Measurements from ENCODE around the gene ADAMTS19.

Gene ADAMTS19

DNA sequence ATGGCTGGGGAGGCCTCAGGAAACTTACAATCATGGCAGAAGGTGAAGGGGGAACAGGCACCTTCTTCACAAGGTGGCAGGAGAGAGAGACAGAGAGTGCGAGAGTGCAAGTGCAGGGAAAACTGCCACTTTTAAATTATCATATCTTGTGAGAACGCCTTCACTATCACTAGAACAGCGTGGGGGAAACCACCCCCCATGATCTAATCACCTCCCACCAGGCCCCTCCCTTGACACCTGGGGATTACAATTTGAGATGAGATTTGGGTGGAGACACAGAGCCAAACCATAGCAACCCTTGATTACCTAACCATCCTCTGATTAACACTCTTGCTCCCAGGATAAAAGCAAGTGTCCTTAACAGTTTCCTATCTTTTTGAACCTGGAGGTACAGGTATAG lies 21.1 kb downstream of the ADAMTS19 start:
- FAIRE-seq (no peak), DNase-seq (ENCODE audit: insufficient read length) (no peak)
- TF ChIP-seq POLR2AphosphoS5 (IDR thresholded peaks at IDR 0.05; ENCODE audit: low read depth, low read length) (no peak), POLR2A (IDR thresholded peaks at IDR 0.05; ENCODE audit: low read depth, low read length) (no peak), TAF1 (IDR thresholded peaks at IDR 0.05; ENCODE audit: borderline replicate concordance, low read depth, low read length) (no peak)

DNA sequence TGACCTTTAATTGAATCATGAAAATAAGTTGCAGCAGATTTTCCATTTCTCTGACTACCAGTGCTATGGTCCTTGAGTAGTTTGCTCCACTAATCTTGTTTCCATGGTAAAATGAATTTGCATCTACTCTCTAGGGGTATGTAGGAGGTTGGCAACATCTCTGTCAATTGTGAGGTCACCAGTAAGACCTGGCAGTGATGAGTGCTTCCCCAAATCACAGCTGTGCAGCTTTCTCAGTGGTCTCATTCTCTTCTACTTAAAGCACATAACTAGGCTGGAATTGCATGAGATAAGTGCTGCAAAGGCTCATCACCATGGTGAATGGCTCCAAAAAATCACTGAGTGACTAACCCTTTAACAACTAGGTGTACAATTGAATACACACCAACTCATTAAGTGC lies 36.3 kb downstream of the ADAMTS19 start:
- TF ChIP-seq TAF1 (IDR thresholded peaks at IDR 0.05; ENCODE audit: borderline replicate concordance, low read depth, low read length) (no peak), POLR2AphosphoS5 (IDR thresholded peaks at IDR 0.05; ENCODE audit: low read depth, low read length) (no peak), POLR2A (IDR thresholded peaks at IDR 0.05; ENCODE audit: low read depth, low read length) (no peak)
- FAIRE-seq: no peak
- no peak for DNase-seq (ENCODE audit: insufficient read length)

DNA sequence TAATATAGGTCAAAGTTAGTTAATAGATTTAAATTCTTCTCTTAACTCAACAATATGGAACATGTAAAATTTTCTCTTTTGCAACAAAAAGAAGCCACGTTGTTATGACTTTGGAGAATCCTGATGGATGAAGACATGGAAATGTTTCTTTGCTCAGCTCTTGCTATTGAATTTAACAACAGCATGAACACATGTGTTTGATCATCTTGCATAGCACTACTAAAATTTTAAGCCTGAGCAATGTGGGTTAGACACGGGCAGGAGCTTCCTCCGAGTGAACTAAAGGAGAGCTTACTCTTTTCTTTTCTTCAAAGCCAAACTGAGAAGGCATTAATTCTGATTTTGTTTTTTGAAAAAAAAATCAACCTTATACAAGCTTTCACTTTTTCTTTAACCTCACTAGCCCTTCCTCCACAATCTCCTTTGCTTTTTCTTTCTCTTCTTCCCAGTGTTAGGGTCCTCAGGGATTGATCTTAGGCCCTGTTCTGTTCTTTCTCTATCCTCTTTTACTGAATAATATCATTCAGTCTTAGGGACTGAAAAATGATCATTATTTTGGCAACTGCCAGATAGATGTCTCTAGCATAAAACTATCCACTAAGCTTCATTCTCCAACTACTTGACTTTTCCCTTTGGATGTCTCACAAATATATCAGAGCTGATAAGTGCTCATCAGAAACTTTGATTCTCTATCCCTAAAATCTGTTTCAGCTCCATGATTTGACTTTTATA lies 36.9 kb downstream of the ADAMTS19 start:
- FAIRE-seq (no peak), DNase-seq (ENCODE audit: insufficient read length) (no peak)
- TF ChIP-seq POLR2A (IDR thresholded peaks at IDR 0.05; ENCODE audit: low read depth, low read length) (no peak), POLR2AphosphoS5 (IDR thresholded peaks at IDR 0.05; ENCODE audit: low read depth, low read length) (no peak), TAF1 (IDR thresholded peaks at IDR 0.05; ENCODE audit: borderline replicate concordance, low read depth, low read length) (no peak)

DNA sequence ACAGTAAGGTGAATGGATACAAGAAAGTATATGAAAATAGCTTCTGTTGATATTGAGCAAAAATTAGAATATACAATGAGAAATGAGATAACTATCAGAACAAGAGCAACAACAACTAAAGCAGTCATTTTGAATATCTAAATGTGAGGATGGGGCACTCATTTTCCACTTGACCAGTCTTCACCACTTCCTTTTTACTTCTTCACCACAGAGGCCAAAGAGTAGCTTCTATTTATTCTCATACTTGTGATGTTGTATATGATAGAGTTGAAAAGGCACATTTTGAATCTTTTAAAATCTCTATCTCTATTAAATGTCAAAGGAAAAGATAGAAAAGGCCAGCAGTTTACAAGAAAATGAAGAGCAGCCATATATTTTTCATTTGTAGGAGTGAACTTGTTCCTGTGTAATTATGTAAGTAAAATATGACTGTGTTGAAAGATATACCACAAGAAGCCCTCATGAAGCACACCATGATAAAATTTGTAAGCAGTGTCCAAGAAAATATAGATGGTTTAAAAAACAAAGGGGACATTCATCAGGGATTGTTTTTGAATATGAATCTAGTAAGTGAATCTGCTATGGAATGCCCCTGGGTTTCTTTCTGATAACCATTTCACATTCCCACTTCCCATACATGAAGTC lies 39.2 kb downstream of the ADAMTS19 start:
- TF ChIP-seq POLR2A (IDR thresholded peaks at IDR 0.05; ENCODE audit: low read depth, low read length): no peak
- TF ChIP-seq TAF1 (IDR thresholded peaks at IDR 0.05; ENCODE audit: borderline replicate concordance, low read depth, low read length): no peak
- no peak for TF ChIP-seq POLR2AphosphoS5 (IDR thresholded peaks at IDR 0.05; ENCODE audit: low read depth, low read length)
- no peak for DNase-seq (ENCODE audit: insufficient read length)
- FAIRE-seq: no peak

DNA sequence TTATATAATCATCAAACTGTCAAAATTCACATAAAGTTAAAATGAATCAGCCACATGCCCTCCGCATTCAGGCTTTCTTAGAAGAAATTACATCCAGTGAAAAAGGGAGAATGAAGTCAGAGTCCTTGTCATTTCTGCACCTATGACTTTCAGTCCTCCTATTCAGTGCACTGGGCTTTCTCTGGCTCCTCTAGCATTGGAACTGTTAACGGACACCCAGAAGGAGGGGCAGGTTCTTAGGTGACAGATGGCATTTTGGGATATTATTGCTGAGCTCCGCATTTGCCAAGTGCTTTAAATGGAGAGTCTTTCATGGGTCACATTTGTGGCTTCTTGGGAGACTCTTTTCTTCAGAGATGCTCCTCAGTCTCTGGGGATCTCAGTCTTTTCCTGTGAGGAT lies 40.0 kb downstream of the ADAMTS19 start:
- no peak for DNase-seq (ENCODE audit: insufficient read length)
- no peak for FAIRE-seq
- TF ChIP-seq TAF1 (IDR thresholded peaks at IDR 0.05; ENCODE audit: borderline replicate concordance, low read depth, low read length) (no peak), POLR2A (IDR thresholded peaks at IDR 0.05; ENCODE audit: low read depth, low read length) (no peak)

DNA sequence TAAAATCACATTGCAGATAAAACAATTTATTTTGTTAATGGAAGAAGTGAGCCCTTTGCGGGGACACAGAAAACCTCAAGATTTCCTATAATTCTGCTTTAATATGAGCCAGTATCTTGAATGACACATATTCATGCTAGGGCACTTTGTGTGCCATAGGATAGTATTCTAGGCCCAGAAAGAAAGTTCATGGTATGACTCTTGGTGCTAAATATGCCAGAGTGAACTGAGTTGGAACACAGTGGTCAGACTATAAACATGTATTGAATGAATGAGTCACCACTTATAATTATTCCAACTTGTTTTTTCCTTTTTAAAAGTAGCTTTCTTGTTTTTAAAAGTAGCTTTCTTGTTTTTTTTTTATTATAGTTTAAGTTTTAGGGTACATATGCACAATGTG lies 46.0 kb downstream of the ADAMTS19 start:
- no peak for DNase-seq (ENCODE audit: insufficient read length)
- no peak for FAIRE-seq
- TF ChIP-seq TAF1 (IDR thresholded peaks at IDR 0.05; ENCODE audit: borderline replicate concordance, low read depth, low read length): no peak
- TF ChIP-seq POLR2AphosphoS5 (IDR thresholded peaks at IDR 0.05; ENCODE audit: low read depth, low read length): no peak
- TF ChIP-seq POLR2A (IDR thresholded peaks at IDR 0.05; ENCODE audit: low read depth, low read length): no peak

DNA sequence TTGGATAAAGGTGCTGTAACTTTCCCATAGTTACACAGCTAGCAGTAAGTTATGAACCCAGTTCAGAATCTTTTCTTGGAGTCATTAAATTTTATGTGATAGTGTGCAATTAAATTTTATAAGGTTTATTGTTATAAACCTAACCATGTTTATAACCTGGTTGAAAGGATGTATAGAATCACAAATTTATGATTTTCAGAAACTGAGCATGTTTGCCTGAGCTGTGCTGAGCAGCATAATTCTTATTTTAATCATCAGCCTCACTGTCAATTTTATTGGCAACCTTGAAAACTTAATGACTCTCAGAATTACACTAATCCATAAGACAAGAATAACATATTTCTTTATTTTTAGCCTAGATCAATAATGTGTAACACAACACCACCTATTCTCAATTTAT lies 46.9 kb downstream of the ADAMTS19 start:
- no peak for FAIRE-seq
- no peak for DNase-seq (ENCODE audit: insufficient read length)
- TF ChIP-seq TAF1 (IDR thresholded peaks at IDR 0.05; ENCODE audit: borderline replicate concordance, low read depth, low read length) (no peak), POLR2AphosphoS5 (IDR thresholded peaks at IDR 0.05; ENCODE audit: low read depth, low read length) (no peak), POLR2A (IDR thresholded peaks at IDR 0.05; ENCODE audit: low read depth, low read length) (no peak)

DNA sequence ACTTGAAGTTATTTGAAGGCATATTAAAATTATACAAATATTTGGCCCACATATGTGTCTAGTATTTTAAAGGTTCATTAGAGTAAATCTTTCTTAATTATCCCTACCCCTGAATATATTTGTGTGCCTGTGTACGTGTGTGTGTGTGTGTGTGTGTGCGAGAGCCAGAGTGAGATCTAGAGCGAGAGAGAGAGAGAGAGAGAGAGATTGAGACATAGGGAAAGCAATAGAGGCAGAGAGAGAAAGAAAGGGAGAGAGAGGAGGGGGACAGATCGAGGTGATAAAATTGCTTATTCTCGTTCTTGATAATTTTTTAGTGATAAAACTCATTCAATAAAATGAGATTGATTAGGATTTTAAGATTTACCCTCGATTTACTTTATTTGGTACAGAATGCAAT lies 47.4 kb downstream of the ADAMTS19 start:
- TF ChIP-seq POLR2A (IDR thresholded peaks at IDR 0.05; ENCODE audit: low read depth, low read length) (no peak), POLR2AphosphoS5 (IDR thresholded peaks at IDR 0.05; ENCODE audit: low read depth, low read length) (no peak), TAF1 (IDR thresholded peaks at IDR 0.05; ENCODE audit: borderline replicate concordance, low read depth, low read length) (no peak)
- no peak for FAIRE-seq

DNA sequence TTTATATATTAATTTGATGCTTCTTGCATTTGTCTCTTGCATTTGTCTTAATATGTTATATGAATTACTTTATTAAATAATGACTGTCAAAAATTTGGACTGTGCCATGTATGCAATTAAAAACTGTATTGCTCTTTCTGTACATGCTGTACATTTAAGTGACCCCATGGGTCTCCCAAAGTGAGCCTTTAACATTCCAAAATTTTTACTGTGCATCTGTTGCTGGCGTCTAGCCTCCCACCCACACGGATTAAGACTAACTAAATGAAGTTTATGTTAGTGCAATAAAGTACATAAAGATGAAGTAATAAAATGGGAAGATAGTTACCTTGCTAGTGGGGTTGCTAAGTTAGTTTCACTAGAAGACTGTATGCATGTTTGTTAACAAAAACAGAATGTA lies 48.5 kb downstream of the ADAMTS19 start:
- TF ChIP-seq POLR2AphosphoS5 (IDR thresholded peaks at IDR 0.05; ENCODE audit: low read depth, low read length): no peak
- TF ChIP-seq TAF1 (IDR thresholded peaks at IDR 0.05; ENCODE audit: borderline replicate concordance, low read depth, low read length): no peak
- no peak for TF ChIP-seq POLR2A (IDR thresholded peaks at IDR 0.05; ENCODE audit: low read depth, low read length)
- no peak for FAIRE-seq
- no peak for DNase-seq (ENCODE audit: insufficient read length)

More for the DNA sequence above, 47.4 kb downstream of the ADAMTS19 start:
- DNase-seq (ENCODE audit: insufficient read length): no peak

DNA sequence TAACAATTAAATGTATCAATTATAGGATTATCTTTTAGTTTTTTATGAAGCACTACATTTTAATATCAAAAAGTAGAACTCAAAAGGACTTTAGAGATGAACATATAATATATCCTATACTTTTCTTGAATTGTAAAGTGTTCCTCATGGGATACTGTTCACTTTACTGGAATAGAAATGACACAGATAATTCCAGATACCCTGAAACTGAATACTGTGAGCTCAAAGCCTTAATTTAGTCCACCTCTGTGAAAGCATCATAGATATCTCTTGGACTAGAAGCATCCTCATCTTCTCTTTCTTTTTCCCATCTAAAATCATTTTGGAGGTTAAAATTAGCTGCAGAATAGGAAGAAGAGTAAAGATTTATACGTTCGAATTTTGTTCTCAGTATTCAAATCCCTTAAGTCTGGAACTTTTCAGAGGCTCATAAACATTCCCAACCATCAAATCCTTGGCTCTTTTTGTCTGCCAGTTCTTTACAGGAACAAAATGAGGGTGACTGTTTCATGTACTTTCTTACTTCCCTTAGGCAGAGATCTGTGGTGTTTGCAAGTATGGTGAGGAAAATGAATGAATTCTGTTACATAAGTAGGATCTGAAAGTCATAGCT lies 49.4 kb downstream of the ADAMTS19 start:
- FAIRE-seq (no peak), DNase-seq (ENCODE audit: insufficient read length) (no peak)
- no peak for TF ChIP-seq TAF1 (IDR thresholded peaks at IDR 0.05; ENCODE audit: borderline replicate concordance, low read depth, low read length)
- no peak for TF ChIP-seq POLR2AphosphoS5 (IDR thresholded peaks at IDR 0.05; ENCODE audit: low read depth, low read length)
- TF ChIP-seq POLR2A (IDR thresholded peaks at IDR 0.05; ENCODE audit: low read depth, low read length): no peak

DNA sequence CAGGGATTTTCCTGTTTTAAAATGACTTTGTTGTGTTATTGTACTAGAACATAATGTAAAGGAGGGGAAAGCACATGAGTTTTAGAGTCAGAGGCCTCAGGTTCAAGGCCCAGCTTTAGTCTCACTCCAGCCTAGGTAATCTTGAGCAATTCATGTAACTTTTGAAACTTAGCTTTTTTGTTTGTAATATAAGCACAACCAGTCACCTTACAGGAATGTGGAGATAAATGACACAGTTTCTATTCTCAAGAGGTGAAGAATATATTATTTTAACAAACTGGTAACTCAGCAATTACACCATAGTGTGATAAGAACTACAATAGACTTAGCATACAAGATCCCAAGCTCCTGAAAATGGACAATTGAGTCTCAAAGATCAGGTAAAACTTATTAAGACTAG lies 51.2 kb downstream of the ADAMTS19 start:
- FAIRE-seq (no peak), DNase-seq (ENCODE audit: insufficient read length) (no peak)
- TF ChIP-seq POLR2A (IDR thresholded peaks at IDR 0.05; ENCODE audit: low read depth, low read length): no peak
- TF ChIP-seq TAF1 (IDR thresholded peaks at IDR 0.05; ENCODE audit: borderline replicate concordance, low read depth, low read length): no peak
- no peak for TF ChIP-seq POLR2AphosphoS5 (IDR thresholded peaks at IDR 0.05; ENCODE audit: low read depth, low read length)

DNA sequence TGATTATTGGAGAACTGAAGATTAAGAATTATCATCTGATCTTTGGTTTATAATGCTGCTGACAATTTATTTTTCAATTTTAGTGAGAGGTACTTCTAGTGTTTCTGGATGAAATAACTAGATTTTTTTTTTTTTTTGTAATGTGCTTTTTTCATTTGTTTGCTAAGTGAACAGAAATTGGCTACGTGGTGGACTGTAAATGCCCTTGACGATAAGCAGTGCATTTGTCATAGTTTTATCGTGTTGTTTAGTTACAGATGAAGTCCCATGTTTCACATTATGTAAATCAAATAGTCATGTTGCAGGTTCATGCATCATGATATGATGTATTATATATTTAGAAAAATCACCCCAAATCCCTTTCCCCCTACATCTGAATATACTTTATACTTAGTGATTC lies 81.0 kb downstream of the ADAMTS19 start:
- FAIRE-seq (no peak), DNase-seq (ENCODE audit: insufficient read length) (no peak)
- TF ChIP-seq POLR2AphosphoS5 (IDR thresholded peaks at IDR 0.05; ENCODE audit: low read depth, low read length): no peak
- TF ChIP-seq POLR2A (IDR thresholded peaks at IDR 0.05; ENCODE audit: low read depth, low read length): no peak
- no peak for TF ChIP-seq TAF1 (IDR thresholded peaks at IDR 0.05; ENCODE audit: borderline replicate concordance, low read depth, low read length)

All from GM12892 (cell line).